Dermis microvascular lymphatic vessel endothelial cell (primary cell): ENCODE results near the gene RHOBTB1. TPM values are rescaled to one million over a fixed set of nuclear protein-coding genes. Genes with fewer than 3 reads are reported as not detected.

Experiments
- DNase-seq, 2 donors: peaks; one replicate each; pipeline versions ENCODE4 v3.0.0 to v3.0.0-alpha.2; 2010; ENCODE audit warnings: low read depth in 2 of 2
- total RNA-seq: library from RNA; depleted of rRNA; stranded (reverse); fragments of >200 nt; gene quantifications from 2 replicates; pipeline ENCODE4 v1.2.1, GENCODE V29; 2014

Gene RHOBTB1
- total RNA-seq, 1 donor from 2014 or later = 31.3 TPM

GRCh38 chr10:60820093-60820754, 123.8 kb downstream of the RHOBTB1 start:
- peak in 1 of 2 donors; percentile 60 for DNase-seq

Other genes starting within 250 kb of the RHOBTB1 start
- gene CDK1, start 165.7 kb downstream of the RHOBTB1 start, total RNA-seq = 25.3 and 41.8 TPM in 2 replicates